Measurements from ENCODE around the gene IL20RA.
"Not testable (repeated sequence)": the region's sequence is repeated elsewhere in the genome, so short reads cannot be mapped to it uniquely, and the experiment has no call there.

The IL20RA gene

DNA sequence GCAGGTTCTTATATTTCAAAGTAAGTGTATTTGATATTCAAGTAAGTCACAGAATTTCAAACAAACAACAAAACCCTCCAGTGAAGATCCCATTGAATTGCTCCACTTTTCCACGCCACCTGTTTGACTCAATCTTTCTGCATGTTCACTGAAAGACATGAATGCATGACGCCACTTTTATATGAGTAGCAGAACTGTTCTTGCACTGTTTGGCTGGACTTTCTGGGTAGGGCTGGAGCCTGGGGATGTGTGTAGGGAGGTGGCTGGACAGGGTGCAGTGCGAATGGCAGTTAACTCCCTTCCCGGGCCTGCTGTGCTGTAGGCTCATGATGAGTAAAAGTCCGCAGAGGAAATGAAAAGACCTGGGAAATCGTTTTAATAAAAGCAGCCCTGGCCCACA, 39.7 kb downstream of the IL20RA start:
- no peak for DNase-seq

DNA sequence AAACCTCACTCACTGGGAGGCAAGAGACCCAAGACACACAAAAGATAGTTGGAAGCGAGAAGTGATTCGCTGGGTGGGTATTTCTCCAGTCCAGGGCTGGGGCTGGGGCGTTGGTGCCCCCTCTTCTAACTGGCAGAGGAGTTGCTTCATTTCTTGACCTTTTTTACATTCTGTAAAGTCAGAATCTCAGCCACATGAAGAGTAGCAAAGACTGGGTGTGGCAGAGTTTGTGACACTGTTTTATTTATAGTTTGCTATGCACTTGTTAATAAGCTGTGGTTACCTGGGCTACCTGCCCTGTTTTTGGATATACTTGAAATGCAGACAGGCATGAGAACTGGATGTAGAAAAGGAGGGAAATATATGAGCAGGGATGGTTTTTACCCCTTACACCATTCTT, 42.3 kb downstream of the IL20RA start:
- DNase-seq = no peak

DNA sequence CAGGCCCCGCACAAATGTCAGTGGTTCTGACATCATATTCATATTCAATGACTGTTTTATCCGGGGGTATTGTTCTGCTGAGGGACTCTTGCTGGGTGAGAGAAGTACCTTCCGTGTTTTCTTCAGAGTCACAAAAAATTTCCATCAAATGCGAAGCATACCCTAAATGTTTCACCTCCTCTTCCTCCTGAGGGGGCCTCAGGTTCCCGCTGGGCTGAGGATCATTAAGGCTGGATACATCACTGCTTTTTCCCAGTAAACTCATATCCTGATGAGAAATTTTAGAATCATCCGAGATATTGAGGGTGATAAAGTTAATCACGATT, 42.8 kb downstream of the IL20RA start:
- no peak for DNase-seq

DNA sequence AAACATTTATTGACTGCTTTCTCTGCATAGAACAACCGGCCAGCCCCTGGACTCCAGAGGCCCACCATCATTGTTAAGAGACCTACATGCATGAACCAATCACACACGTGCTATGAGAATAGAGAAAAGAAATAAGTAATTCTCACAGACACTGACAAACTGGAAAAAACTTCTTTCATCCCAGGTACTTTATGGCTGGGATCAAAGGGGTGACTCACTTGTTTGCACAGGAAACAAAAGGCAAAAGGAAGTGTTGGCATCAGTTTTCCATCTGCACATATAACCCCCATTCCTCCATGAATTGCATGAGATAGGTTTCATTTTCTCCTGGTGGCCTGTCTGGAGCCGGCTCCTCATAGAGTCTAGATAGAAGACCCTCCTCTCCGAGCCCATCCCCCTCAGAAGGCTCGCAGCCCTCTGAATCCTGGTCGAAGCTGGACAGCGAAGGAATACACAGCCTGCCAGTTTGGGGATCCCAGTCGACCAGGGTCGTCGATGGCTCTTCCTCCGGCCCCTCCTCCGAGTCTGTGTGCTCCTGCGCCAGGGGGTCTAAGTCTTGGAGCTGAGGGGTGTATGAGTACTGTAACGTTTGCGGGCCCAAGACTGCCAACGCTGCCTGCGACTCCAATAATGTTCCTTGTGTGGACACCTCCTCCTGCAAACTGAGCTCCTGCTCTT, 43.3 kb downstream of the IL20RA start:
- no peak for DNase-seq

DNA sequence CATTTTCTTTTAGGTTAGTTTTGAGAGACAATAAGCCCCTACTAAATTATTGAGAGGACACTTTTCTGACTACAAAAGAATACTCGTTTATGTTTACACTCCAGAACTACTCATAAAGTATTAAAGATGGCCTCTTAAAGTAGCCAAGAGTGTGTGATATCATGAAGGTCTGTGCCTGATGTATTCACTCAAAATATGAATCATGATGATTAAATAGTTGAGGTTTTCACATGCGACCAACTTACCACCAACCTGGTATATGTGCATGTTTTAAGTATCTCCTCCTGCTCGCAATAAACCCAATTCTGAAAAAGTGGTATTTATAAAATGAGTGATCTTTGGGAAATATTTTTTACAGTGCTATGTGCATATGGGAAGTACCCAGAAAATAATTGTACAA, 43.9 kb downstream of the IL20RA start:
- DNase-seq = no peak

DNA sequence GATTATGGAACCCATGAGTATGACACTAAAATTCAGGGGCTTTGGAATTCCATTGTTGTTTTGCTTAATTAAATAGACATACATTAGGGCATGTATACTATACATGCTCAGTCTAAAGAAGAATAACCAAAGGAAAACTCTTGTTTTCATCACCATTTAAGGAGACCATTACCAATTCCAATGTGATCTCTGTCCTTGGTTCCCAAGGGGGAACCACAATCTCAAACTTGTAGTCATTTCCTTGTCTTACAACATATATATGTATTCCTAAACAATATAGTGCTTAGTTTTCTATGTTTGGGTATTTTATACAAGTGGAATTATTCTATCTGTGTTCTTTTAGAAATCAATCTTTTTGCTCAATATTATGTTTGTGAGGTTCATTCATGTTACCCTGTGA, 49.2 kb downstream of the IL20RA start:
- DNase-seq = no peak

DNA sequence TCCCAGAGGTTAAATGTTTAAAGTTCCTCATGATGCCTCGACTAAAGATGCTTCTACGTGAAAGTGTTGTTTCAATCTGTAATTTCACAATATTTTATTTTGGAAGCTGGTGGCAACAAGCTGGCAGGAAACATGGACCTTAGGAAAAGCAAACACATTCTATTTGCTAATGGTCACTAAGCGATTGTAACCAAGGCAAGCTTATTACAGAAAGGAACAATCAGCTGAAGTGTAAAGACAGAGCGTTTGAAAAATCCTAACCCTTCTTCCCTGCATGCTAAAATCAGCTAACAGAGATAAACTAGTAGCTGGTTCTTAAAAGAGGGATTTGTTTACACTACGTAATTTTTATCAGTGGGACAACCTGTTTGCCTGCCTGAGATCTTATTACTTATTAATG, 50.0 kb downstream of the IL20RA start:
- no peak for DNase-seq

DNA sequence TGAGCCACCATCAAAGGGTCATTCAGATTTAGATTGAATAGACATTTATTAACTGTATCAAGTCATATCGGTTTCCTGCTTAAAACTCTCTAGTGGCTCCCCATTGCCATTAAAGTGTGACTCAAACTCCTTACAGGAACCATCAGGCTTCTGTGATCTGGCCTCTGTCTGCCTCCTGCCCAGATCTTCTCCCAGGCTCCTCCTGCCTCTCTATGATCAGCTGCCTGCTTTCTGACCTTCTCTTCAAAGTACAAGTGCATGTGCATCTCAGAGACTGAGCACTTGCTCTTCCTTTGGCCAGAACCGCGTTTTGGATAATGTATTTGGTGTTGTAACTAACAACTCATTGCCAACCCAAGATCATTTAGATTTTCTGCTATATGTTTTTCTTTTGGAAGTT, 52.7 kb downstream of the IL20RA start:
- no peak for DNase-seq

DNA sequence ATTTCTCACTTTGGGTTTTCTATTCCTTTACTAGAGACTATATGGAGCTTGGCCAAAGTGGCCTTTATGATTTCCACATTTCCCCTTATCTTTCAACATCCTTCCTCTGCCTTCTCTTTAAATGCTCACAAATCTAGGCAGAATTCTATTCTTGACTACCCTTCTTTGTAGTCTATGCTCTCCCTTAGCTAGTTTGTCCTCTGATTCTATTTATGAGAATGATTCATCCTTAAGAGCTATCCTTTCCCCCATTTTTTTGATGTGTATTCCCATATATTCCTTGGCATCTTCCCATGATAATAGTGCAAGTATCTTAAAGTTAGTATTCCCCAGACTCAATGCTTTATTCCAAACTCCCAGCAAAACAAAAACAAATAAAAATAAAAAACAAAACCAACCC, 53.1 kb downstream of the IL20RA start:
- DNase-seq = no peak

DNA sequence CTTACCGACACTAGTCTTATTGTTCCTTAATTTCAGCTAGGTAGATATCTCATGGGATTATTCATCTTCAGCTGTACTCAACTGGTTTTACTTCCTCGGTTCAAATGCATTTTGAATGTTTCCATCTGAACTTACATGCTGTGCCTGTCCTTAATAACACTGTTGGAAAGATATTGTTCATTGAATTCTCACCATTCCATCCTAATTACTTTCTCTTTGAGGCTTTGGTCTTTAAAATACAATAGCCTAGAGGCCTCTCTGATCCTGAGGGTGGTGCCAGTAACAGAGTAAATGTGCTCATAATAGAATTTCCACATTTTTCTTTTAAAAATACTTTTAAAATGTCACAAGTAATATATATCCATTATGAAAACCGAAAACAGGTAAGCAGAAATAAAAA, 54.0 kb downstream of the IL20RA start:
- no peak for DNase-seq

DNA sequence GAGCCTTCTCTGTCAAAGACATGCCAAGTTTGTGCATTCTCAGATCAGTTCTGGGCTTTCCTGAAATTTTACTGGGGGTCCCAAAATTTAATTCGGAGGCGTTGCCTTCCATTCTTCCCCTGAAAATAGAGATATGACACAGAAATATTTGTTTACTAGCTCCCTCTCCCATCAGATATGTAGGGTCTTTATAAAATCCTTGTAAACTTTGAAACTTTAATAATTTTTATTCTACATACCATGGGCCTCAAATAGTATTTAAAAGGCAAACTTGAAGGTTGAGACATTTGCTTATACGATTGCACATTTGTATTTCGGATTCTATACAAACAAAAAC, 54.6 kb downstream of the IL20RA start:
- DNase-seq = no peak

DNA sequence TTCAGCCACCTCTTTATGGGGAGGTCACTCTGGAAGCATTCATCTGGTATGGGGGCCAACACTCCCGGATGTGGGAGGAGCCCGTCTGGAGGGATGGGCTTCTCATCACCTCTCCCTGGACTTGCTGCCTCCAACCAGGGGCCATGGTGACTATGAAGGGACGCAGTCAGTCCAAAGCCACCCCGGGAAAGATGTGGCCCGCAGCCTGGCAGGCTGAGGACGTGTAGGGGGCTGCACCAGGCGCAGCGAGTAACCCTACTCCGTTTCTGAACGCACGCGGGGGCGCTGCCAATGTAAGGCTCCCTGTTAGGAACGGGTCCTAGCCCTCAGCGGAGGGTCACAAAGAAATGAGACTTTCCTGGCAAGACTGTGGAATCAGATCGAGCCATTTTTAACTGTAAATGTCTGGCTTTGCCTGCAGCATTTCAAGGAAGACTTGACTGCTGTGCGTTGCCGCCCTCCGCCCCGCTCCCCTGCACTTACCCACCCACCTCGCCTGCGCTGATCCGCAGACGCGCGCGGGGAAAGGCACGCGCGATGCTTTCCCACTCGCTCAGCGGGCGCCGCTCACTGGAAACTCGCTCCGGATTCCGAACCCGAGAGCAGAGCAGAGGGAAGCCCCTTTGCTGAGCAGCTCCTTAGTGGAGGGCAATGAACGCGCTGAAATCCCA, 55.1 kb downstream of the IL20RA start:
- peak; percentile 46 for DNase-seq

DNA sequence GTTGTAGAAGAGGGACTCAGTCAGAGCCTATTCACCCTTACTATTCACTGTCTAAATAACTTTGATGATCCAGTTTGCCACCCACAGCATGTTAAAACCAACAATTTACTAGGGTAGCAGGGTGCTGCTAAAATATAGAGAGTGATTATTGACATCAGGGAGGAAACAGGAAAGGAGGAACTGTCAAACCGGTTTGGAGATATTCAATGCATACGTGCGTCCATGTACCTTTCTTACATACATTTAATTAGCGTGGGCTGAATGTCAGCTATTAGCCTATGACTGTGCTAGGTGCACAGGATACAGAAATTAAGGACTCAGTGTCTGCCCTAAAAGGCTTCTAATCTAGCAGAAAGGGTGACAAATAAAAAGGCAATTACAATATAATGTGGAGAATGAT, 57.2 kb downstream of the IL20RA start:
- no peak for DNase-seq

DNA sequence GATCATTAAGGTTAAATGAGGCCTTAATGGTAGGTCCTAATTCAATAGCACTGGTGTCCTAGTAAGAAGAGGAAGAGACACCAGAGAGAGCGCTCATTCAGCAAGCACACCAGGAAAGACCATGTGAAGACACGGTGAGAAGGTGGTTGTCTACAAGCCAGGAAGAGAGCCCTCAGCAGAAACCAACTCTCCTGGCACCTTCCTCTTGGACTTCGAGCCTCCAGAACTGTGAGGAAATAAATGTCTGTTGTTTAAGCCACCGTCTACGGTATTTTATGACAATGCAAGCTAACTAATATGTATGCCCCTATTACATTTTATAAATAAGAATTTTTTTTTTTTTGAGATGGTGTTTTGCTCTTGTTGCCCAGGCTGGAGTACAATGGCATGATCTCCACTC, 59.3 kb downstream of the IL20RA start:
- no peak for DNase-seq

DNA sequence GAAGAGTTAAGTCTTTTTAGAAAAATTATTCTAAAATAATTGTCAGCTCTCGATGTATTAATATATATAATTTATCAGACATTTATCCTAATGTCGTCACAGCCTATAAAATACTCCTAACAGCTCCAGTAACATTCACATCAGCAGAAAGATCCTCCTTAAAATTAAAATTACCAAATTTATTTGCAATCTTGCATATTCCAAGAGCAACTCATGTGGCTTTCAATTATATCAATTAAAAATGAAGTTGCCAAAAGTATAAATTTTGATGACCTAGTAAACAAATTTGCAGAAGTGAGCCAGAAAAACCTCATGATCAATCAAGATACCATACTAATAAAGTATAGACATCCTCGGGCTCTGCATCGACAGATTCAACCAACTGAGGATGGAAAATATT, 60.2 kb downstream of the IL20RA start:
- no peak for DNase-seq

DNA sequence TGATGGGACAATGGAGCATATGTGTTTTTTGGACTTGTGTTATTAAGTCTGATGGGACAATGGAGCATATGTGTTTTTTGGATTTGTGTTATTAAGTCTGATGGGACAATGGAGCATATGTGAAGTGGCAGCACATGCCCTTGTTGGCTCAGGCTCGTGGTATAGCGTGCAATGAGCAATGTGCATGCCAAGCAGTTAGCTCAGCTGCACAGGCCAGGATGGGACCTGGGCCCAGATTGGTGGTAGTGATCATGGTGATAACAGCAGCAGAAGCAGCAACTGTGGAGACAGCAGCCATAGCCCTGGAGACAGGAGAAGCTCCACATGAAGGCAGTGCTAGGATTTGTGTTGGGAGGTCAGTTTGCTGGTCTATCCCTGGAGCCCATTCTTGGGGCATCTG, 61.1 kb downstream of the IL20RA start:
- DNase-seq = no peak

DNA sequence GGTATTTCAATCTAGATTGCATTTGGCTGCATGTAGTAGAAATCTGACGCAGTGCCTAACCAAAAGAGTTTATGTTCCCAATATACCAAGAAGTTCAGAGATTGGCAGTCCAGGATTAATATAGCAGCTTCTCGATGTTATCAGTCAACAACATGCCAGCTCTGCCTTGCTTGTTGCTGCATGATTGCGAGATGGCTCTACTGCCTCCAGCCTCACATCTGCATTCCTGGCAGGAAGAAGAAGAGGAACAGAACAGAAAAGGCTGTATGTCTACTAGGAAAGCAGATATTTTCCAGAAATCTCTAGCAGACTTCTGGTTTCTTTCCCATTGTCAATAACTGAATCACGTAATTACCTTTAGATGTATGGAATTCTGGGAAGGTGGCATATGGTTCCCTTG, 61.8 kb downstream of the IL20RA start:
- DNase-seq = no peak

DNA sequence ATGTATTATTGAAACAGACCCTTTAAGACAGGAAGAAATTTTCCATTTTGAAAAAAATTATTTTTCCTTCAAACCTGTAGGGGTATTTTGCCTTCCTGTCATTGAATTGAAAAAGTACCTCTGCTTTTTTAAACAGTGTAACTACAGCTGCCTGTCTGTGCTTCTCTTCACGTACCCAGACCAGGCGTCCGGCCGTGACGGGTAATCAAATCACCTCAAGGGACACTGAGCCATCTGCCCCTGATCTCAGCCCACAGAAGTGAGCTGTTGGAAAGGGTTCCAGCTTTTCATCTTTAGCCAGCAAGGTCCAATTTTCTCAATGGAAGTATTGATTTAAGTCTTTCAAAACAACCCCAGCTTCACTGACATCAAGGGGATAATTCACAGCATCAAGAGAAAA, 64.7 kb downstream of the IL20RA start:
- no peak for DNase-seq

DNA sequence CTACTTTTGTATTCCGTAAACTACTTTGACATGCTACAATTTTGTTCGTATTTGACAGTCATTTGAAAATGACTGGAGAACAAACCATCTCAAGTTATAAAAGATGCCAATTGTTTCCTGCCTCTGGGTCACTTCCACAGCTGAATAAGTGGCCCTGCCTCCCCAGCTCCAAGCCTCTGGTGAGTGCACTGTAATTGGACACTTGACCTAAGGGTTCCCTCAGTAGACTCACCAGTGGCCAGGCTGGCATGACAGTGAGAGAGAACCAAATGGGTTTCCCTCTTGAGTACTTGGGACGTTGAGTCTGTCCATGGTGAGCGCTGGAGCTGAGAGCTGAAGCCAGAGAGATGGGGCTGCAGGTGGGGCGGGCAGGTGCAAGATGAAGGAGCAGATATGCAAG, 65.6 kb downstream of the IL20RA start:
- DNase-seq = no peak

DNA sequence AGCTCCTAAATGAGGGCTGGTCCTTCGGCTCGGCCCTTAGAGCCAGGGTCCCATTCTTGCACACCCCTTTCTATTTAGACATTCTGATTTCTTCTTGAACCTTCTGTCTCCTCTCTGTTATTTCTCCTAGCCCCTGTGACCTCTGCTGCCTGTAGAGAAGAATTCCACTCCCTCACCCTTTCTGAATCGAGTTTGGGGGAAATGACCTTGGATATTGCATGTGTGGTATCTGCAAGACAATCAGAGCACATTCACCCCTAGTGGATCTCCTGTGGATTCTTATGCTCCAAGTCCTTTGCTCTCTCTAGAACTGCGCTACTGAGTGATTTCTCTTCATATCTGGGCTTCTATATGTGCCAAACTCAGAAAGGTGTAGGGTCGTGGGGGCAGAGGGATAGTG, 67.7 kb downstream of the IL20RA start:
- no peak for DNase-seq

DNA sequence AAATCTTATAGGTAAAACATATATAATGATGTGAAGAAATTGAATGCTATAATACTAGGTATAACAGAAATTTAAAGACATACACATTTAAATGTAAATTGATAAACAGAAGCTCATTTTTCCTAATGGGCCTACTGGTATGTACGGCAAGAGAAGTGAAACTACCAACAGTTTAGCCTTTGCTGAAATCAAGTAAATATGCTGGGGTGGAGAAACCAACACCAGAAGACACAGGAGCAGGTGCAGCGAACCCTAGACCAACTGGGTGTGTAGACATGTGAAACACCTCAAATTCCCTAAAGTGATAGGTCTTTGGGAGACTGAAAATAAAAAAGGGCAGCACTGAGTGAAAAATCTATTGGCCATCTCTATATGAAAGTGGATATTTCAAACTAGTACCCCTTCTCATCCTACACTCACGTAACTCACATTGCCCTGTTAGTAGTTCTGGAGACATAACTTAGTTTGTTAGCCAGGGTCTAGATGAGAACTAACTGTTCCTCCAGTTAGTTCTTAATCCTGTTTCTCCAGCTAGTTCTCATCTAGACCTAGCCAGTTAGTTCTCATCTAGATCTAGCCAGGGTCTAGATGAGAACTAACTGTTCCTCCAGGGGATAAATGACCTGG, 69.6 kb downstream of the IL20RA start:
- no peak for DNase-seq

DNA sequence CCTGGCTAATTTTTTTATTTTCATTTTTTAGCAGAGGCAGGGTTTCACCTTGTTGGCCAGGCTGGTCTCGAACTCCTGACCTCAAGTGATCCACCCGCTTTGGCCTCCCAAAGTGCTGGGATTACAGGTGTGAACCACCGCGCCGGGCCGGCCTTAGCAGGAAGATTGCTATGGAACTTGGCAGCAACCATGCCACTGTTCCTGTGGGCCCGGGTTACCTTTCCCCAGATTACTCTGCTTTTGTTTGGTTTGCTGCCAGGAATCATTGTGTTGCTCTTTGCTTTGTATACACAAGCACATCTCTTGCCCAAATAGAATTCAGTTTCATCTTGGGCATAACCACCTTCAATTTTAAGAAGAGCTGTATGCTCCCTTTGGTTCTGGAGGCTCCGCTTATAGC, 71.0 kb downstream of the IL20RA start:
- not testable (repeated sequence) for DNase-seq

DNA sequence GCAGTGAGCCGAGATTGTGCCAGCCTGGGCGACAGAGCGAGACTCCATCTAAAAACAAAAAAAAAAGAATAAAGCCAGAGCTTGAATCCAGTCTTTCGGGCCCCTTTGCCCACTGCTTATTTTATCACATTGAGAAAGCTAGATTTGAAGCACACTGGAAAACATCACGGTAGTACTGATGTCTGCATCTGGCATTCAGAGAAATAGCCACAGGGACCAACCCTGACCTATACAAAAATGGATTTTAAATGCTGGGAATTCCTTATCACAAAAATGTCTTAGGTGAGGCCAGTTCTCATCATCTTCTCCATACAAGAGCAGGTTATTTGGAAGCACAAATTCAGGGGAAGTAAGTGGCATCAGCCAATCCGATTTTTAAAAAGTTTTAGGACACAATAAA, 73.2 kb downstream of the IL20RA start:
- DNase-seq = no peak

DNA sequence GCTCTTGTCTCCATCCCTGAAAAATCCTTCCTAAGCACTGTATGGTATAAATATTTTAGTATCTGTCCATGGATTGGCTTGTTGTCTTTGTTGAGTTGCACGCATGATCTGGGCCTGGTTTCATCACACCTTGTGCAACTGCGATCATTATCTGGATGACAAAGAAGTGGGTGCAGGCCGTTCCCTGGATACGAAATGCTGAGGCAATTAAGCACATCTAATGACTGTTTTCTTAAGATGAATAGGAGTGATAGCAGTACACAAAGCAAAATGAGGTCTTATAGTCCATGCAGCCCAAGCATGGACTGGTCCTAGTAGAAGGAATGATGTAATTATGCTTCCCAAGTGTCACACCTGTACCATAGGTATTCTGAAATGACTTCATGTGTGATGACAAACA, 74.8 kb downstream of the IL20RA start:
- DNase-seq = no peak

DNA sequence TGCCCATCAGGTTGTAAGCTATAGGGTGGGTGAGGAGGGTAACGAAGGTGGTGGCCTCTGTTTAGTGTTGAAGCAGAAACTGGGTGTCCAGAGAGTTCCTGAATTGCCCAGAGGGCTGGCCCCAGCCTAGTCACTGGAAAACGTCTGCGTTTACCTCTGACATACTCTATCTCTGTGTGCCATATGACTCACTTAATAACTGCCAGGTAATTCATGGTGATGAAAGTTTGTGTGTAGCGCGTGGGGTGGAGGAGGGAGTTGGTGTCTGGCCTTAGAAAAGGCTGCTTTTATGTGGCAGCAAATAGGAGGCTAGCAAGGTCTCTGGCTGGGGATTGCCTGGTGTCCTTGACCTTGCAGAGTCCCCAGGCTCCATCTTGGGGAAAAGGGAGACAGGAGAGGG, 75.3 kb downstream of the IL20RA start:
- no peak for DNase-seq
